WTC11 (cell line): ENCODE data around the gene CDK5RAP2. TPM values are rescaled to one million over a fixed set of nuclear protein-coding genes. Genes with fewer than 3 reads are reported as not detected.
A peak's percentile ranks its signal among the peaks of the same experiment; 100 is the strongest.

ENCODE experiments used
- ATAC-seq: fragments of 200-7000 bp; cut with Tn5 transposase; 2 replicates; pipeline ENCODE4 v1.10.0; 2021; ENCODE audit warnings: mild to moderate bottlenecking, moderate library complexity
- CTCF ChIA-PET: fragments of 300-600 bp; sonication (Branson Sonifier 250); formaldehyde crosslinking; loops from one replicate; lab custom pipeline; 2021; ENCODE audit warnings: antibody characterized with exemption; lab: Charles Lee
- POLR2A ChIA-PET: fragments of 350-600 bp; sonication (Branson Sonifier 250); formaldehyde crosslinking; loops from one replicate; lab custom pipeline; 2021; ENCODE audit warnings: antibody characterized with exemption; lab: Charles Lee
- DNase-seq: peaks from one replicate; pipeline ENCODE4 v3.0.0; 2021; ENCODE audit warnings: low spot score
- H3K27ac Mint-ChIP-seq: 2 replicates; pipeline ENCODE4 v1.8.0; 2021; ENCODE audit warnings: mixed read lengths
- H3K27me3 Mint-ChIP-seq: 2 replicates; pipeline ENCODE4 v1.8.0; 2021; ENCODE audit warnings: low read depth, mild to moderate bottlenecking, moderate library complexity, mixed read lengths
- H3K36me3 Mint-ChIP-seq: 2 replicates; pipeline ENCODE4 v1.8.0; 2021; ENCODE audit warnings: mixed read lengths
- H3K4me1 Mint-ChIP-seq: 2 replicates; pipeline ENCODE4 v1.8.0; 2022; ENCODE audit warnings: mixed read lengths
- H3K4me3 Mint-ChIP-seq: 2 replicates; pipeline ENCODE4 v1.8.0; 2021; ENCODE audit warnings: mild to moderate bottlenecking, moderate library complexity, mixed read lengths
- H3K9me3 Mint-ChIP-seq: 2 replicates; pipeline ENCODE4 v1.8.0; 2021; ENCODE audit warnings: mixed read lengths
- CREB1 ChIP-seq: sonication (generic); formaldehyde crosslinking; IDR thresholded peaks from 2 replicates; pipeline ENCODE4 v1.8.0; 2023; ENCODE audit warnings: mild to moderate bottlenecking, missing genetic modification reagents
- ERG ChIP-seq: fragments of 250-450 bp; sonication (Bioruptor Pico); IDR thresholded peaks from 2 replicates; pipeline ENCODE4 v1.8.0; 2021; ENCODE audit warnings: mild to moderate bottlenecking
- GABPB1 ChIP-seq: sonication (generic); formaldehyde crosslinking; IDR thresholded peaks from 2 replicates; pipeline ENCODE4 v1.8.1; 2023; ENCODE audit warnings: mild to moderate bottlenecking, missing genetic modification reagents
- GRHL2 ChIP-seq: fragments of 250-450 bp; sonication (Bioruptor Pico); IDR thresholded peaks from 2 replicates; pipeline ENCODE4 v1.8.0; 2022; ENCODE audit warnings: mild to moderate bottlenecking, moderate library complexity; ENCODE audit not compliant: insufficient replicate concordance, severe bottlenecking
- GTF2I ChIP-seq: fragments of 250-450 bp; sonication (Bioruptor Pico); conservative IDR thresholded peaks from 2 replicates; pipeline ENCODE4 v1.4.0; 2021; ENCODE audit warnings: mild to moderate bottlenecking
- MLX ChIP-seq: sonication (generic); formaldehyde crosslinking; IDR thresholded peaks from 2 replicates; pipeline ENCODE4 v1.8.1; 2023; ENCODE audit warnings: mild to moderate bottlenecking, missing genetic modification reagents, moderate library complexity
- NR1H2 ChIP-seq: sonication (generic); formaldehyde crosslinking; IDR thresholded peaks from 2 replicates; pipeline ENCODE4 v1.9.0; 2021; ENCODE audit warnings: mild to moderate bottlenecking, moderate library complexity, missing genetic modification reagents
- PREB ChIP-seq: sonication (generic); formaldehyde crosslinking; IDR thresholded peaks from 2 replicates; pipeline ENCODE4 v1.8.1; 2022; ENCODE audit warnings: mild to moderate bottlenecking, missing genetic modification reagents, moderate library complexity, borderline replicate concordance
- SP1 ChIP-seq: sonication (generic); formaldehyde crosslinking; conservative IDR thresholded peaks from 2 replicates; pipeline ENCODE4 v1.8.1; 2022; ENCODE audit warnings: missing genetic modification reagents
- TCF7 ChIP-seq: sonication (generic); formaldehyde crosslinking; IDR thresholded peaks from 2 replicates; pipeline ENCODE4 v1.8.0; 2022; ENCODE audit warnings: mild to moderate bottlenecking, low read depth, missing genetic modification reagents, moderate library complexity
- USF1 ChIP-seq: sonication (generic); formaldehyde crosslinking; IDR thresholded peaks from 2 replicates; pipeline ENCODE4 v1.8.0; 2022; ENCODE audit warnings: mild to moderate bottlenecking, missing genetic modification reagents
- ZNF425 ChIP-seq: fragments of 250-450 bp; sonication (Bioruptor Pico); conservative IDR thresholded peaks from 2 replicates; pipeline ENCODE4 v1.9.0; 2021; ENCODE audit warnings: mild to moderate bottlenecking
- total RNA-seq: library from RNA; stranded (reverse); gene quantifications from 3 replicates; pipeline ENCODE4 v1.2.3, GENCODE V29; 2021
- TF ChIP-seq, protein P1 (sequence below): sonication (generic); formaldehyde crosslinking; IDR thresholded peaks from 2 replicates; pipeline ENCODE4 v1.8.1; 2023; ENCODE audit warnings: mild to moderate bottlenecking, missing genetic modification reagents
- TF ChIP-seq, protein P2 (sequence below): sonication (generic); formaldehyde crosslinking; IDR thresholded peaks from 2 replicates; pipeline ENCODE4 v1.8.0; 2022; ENCODE audit warnings: mild to moderate bottlenecking, missing genetic modification reagents
- TF ChIP-seq, protein P3 (sequence below): sonication (generic); formaldehyde crosslinking; IDR thresholded peaks from 2 replicates; pipeline ENCODE4 v1.8.1; 2022; ENCODE audit warnings: low read depth, missing genetic modification reagents, borderline replicate concordance
- TF ChIP-seq, protein P4 (sequence below): fragments of 200-600 bp; IDR thresholded peaks from 2 replicates; pipeline ENCODE4 v1.8.0; 2022; ENCODE audit warnings: antibody characterized with exemption

The CDK5RAP2 gene
- total RNA-seq, 1 experiment from 2014 or later = 48.3 TPM

GRCh38 chr9:120572472-120572871 is 7.5 kb downstream of the CDK5RAP2 start (continued):
- TF ChIP-seq TCF7 (CRISPR knock-in tag) (no peak), ZNF425 (no peak), USF1 (CRISPR knock-in tag) (no peak), GRHL2 (CRISPR knock-in tag) (no peak)
- TF ChIP-seq, protein P1, sequence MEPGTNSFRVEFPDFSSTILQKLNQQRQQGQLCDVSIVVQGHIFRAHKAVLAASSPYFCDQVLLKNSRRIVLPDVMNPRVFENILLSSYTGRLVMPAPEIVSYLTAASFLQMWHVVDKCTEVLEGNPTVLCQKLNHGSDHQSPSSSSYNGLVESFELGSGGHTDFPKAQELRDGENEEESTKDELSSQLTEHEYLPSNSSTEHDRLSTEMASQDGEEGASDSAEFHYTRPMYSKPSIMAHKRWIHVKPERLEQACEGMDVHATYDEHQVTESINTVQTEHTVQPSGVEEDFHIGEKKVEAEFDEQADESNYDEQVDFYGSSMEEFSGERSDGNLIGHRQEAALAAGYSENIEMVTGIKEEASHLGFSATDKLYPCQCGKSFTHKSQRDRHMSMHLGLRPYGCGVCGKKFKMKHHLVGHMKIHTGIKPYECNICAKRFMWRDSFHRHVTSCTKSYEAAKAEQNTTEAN (CRISPR knock-in tag) = no peak
- TF ChIP-seq, all 79 proteins: peak for 0

GRCh38 chr9:120571443-120572257 is 8.3 kb downstream of the CDK5RAP2 start:
- Mint-ChIP-seq H3K4me1 (no peaks in the 10 kb centered on the region), H3K9me3 (no peaks in the 10 kb centered on the region), H3K4me3 (no peak overlapping the region)
- no peak for ATAC-seq
- ChIA-PET CTCF (no interaction called here), POLR2A (no interaction called here)
- TF ChIP-seq NR1H2 (no peak), MLX (CRISPR knock-in tag) (no peak), GABPB1 (CRISPR knock-in tag) (peak; percentile 86)
- TF ChIP-seq, protein P2, sequence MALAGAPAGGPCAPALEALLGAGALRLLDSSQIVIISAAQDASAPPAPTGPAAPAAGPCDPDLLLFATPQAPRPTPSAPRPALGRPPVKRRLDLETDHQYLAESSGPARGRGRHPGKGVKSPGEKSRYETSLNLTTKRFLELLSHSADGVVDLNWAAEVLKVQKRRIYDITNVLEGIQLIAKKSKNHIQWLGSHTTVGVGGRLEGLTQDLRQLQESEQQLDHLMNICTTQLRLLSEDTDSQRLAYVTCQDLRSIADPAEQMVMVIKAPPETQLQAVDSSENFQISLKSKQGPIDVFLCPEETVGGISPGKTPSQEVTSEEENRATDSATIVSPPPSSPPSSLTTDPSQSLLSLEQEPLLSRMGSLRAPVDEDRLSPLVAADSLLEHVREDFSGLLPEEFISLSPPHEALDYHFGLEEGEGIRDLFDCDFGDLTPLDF = no peak
- TF ChIP-seq, all 79 proteins: peak for 1
- H3K27me3 Mint-ChIP-seq = no peaks in the 10 kb centered on the region
- H3K27ac Mint-ChIP-seq = no peak overlapping the region
- H3K36me3 Mint-ChIP-seq = peaks cover 38% of the 10 kb centered on the region
- DNase-seq = no peak

- POLR2A ChIA-PET = no interaction called here
- Mint-ChIP-seq H3K4me3 (no peak overlapping the region), H3K4me1 (no peaks in the 10 kb centered on the region), H3K27ac (no peak overlapping the region), H3K27me3 (no peaks in the 10 kb centered on the region), H3K36me3 (peaks cover 48% of the 10 kb centered on the region), H3K9me3 (no peaks in the 10 kb centered on the region)
- no peak for DNase-seq
- no peak for ATAC-seq
- CTCF ChIA-PET = no interaction called here
- TF ChIP-seq, protein P3, sequence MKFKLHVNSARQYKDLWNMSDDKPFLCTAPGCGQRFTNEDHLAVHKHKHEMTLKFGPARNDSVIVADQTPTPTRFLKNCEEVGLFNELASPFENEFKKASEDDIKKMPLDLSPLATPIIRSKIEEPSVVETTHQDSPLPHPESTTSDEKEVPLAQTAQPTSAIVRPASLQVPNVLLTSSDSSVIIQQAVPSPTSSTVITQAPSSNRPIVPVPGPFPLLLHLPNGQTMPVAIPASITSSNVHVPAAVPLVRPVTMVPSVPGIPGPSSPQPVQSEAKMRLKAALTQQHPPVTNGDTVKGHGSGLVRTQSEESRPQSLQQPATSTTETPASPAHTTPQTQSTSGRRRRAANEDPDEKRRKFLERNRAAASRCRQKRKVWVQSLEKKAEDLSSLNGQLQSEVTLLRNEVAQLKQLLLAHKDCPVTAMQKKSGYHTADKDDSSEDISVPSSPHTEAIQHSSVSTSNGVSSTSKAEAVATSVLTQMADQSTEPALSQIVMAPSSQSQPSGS (CRISPR knock-in tag) = no peak
- TF ChIP-seq, protein P2 = no peak
- TF ChIP-seq ERG (CRISPR knock-in tag) (no peak), CREB1 (CRISPR knock-in tag) (no peak), GTF2I (CRISPR knock-in tag) (no peak), SP1 (CRISPR knock-in tag) (no peak), PREB (CRISPR knock-in tag) (no peak)
- TF ChIP-seq, protein P4, sequence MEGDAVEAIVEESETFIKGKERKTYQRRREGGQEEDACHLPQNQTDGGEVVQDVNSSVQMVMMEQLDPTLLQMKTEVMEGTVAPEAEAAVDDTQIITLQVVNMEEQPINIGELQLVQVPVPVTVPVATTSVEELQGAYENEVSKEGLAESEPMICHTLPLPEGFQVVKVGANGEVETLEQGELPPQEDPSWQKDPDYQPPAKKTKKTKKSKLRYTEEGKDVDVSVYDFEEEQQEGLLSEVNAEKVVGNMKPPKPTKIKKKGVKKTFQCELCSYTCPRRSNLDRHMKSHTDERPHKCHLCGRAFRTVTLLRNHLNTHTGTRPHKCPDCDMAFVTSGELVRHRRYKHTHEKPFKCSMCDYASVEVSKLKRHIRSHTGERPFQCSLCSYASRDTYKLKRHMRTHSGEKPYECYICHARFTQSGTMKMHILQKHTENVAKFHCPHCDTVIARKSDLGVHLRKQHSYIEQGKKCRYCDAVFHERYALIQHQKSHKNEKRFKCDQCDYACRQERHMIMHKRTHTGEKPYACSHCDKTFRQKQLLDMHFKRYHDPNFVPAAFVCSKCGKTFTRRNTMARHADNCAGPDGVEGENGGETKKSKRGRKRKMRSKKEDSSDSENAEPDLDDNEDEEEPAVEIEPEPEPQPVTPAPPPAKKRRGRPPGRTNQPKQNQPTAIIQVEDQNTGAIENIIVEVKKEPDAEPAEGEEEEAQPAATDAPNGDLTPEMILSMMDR = no peak
Measured at GRCh38 chr9:120570296-120570695, 9.7 kb downstream of the CDK5RAP2 start.
